HEK293T (cell line): Measurements from ENCODE around the gene EME2.

ENCODE experiments used
- BHLHE40 ChIP-seq: fragments of 450-650 bp; IDR thresholded peaks from 2 replicates; pipeline ENCODE4 v1.6.1; 2016; ENCODE audit warnings: mild to moderate bottlenecking, moderate library complexity, borderline replicate concordance
- CTBP1 ChIP-seq: fragments of 450-650 bp; IDR thresholded peaks from 2 replicates; pipeline ENCODE4 v1.6.1; 2016; ENCODE audit warnings: borderline replicate concordance
- ELF4 ChIP-seq: fragments of 450-650 bp; IDR thresholded peaks from 2 replicates; pipeline ENCODE4 v1.6.1; 2017; ENCODE audit warnings: antibody characterized with exemption
- FOXA1 ChIP-seq: fragments of 450-650 bp; IDR thresholded peaks from 2 replicates; pipeline ENCODE4 v1.6.1; 2016; ENCODE audit warnings: mild to moderate bottlenecking
- FOXM1 ChIP-seq: fragments of 450-650 bp; IDR thresholded peaks from 2 replicates; pipeline ENCODE4 v1.6.1; 2017; ENCODE audit warnings: mild to moderate bottlenecking, borderline replicate concordance
- HDGF ChIP-seq: fragments of 450-650 bp; IDR thresholded peaks from 2 replicates; pipeline ENCODE4 v1.6.1; 2017; ENCODE audit warnings: antibody characterized with exemption, borderline replicate concordance
- SP1 ChIP-seq: fragments of 450-650 bp; IDR thresholded peaks from 2 replicates; pipeline ENCODE4 v1.6.1; 2017
- TARDBP ChIP-seq: fragments of 450-650 bp; IDR thresholded peaks from 2 replicates; pipeline ENCODE4 v1.6.1; 2016
- ZNF384 ChIP-seq: fragments of 450-650 bp; IDR thresholded peaks from 2 replicates; pipeline ENCODE4 v1.6.1; 2016
- TF ChIP-seq, protein P1 (sequence below): fragments of 450-650 bp; IDR thresholded peaks from 2 replicates; pipeline ENCODE4 v1.6.1; 2016

DNA sequence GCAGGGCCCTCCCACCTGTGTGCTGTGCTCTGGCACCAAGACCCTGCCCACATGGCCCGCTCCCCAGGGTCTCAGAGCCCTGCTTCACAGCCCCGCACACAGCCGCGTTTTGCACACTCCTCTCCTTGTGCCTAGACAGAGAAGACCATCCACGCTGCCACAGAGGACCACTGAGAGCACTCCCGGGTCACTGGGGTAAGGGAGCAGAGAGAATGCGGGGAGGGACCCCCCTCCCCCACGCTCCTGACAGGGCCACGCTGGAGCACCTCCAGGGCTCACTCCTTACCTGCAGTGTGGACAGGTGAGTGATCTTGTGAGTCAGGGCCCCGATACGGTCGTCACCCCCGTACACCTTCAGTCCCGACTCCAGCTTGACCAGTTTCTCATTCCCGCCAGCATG is 47.0 kb downstream of the EME2 start:
- no peak for TF ChIP-seq TARDBP
- TF ChIP-seq ELF4, result no peak
- no peak for TF ChIP-seq FOXA1
- TF ChIP-seq BHLHE40, result no peak
- TF ChIP-seq SP1, result no peak
- TF ChIP-seq, protein P1, sequence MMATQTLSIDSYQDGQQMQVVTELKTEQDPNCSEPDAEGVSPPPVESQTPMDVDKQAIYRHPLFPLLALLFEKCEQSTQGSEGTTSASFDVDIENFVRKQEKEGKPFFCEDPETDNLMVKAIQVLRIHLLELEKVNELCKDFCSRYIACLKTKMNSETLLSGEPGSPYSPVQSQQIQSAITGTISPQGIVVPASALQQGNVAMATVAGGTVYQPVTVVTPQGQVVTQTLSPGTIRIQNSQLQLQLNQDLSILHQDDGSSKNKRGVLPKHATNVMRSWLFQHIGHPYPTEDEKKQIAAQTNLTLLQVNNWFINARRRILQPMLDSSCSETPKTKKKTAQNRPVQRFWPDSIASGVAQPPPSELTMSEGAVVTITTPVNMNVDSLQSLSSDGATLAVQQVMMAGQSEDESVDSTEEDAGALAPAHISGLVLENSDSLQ, result no peak
- no peak for TF ChIP-seq HDGF
- no peak for TF ChIP-seq CTBP1
- no peak for TF ChIP-seq ZNF384
- TF ChIP-seq FOXM1, result no peak
